ENCODE results near the gene CYS1. TPM values are rescaled to one million over a fixed set of nuclear protein-coding genes. Genes with fewer than 3 reads are reported as not detected.

Gene CYS1
- total RNA-seq, 1 donor from 2014 or later: 0.56 TPM

GRCh38 chr2:10061221-10061925, 18.8 kb downstream of the CYS1 start:
- Histone ChIP-seq H3K27me3 (no peaks in the 10 kb centered on the region), H3K36me3 (no peaks in the 10 kb centered on the region), H2AFZ (replicated peaks) (no peak overlapping the region), H3K27ac (no peak overlapping the region), H3F3A (ENCODE audit: low read depth) (peaks cover 33% of the 10 kb centered on the region), H3K9ac (no peak overlapping the region), H3K9me3 (ENCODE audit: low read depth) (no peaks in the 10 kb centered on the region), H3K4me2 (no peak overlapping the region), H3K79me2 (ENCODE audit: low read depth) (no peaks in the 10 kb centered on the region), H4K20me1 (ENCODE audit: low read depth) (peaks cover 8% of the 10 kb centered on the region), H3K4me1 (peaks cover 20% of the 10 kb centered on the region), H3K4me3 (no peak overlapping the region)
- TF ChIP-seq CTCF (IDR thresholded peaks at IDR 0.05) (no peak), EZH2phosphoT487 (IDR thresholded peaks at IDR 0.05) (no peak), EZH2 (IDR thresholded peaks at IDR 0.05) (no peak)
- no peaks in the 10 kb centered on the region for H3K9me3 Mint-ChIP-seq
- peaks cover 11% of the 10 kb centered on the region for H3K27me3 Mint-ChIP-seq (ENCODE audit: insufficient read depth, low read depth)
- no peak overlapping the region for H3K27ac Mint-ChIP-seq
- peaks cover 27% of the 10 kb centered on the region for H3K4me1 Mint-ChIP-seq
- no peak for DNase-seq (ENCODE audit: low spot score)
- no peak overlapping the region for H3K4me3 Mint-ChIP-seq
- no peaks in the 10 kb centered on the region for H3K36me3 Mint-ChIP-seq

GRCh38 chr2:10059552-10060335, 20.5 kb downstream of the CYS1 start:
- Mint-ChIP-seq H3K27me3 (ENCODE audit: insufficient read depth, low read depth) (peaks cover 8% of the 10 kb centered on the region), H3K9me3 (no peaks in the 10 kb centered on the region), H3K36me3 (peaks cover 5% of the 10 kb centered on the region), H3K4me1 (peaks cover 24% of the 10 kb centered on the region), H3K27ac (no peak overlapping the region), H3K4me3 (no peak overlapping the region)
- H3K9me3 ChIP-seq (ENCODE audit: low read depth): no peaks in the 10 kb centered on the region
- peaks cover 14% of the 10 kb centered on the region for H3K4me1 ChIP-seq
- H3K27ac ChIP-seq: no peak overlapping the region
- H3K36me3 ChIP-seq: no peaks in the 10 kb centered on the region
- no peaks in the 10 kb centered on the region for H3K79me2 ChIP-seq (ENCODE audit: low read depth)
- H3K27me3 ChIP-seq: no peaks in the 10 kb centered on the region
- H3K9ac ChIP-seq: no peak overlapping the region
- TF ChIP-seq EZH2 (IDR thresholded peaks at IDR 0.05): no peak
- no peak for TF ChIP-seq CTCF (IDR thresholded peaks at IDR 0.05)
- TF ChIP-seq EZH2phosphoT487 (IDR thresholded peaks at IDR 0.05): no peak
- H3F3A ChIP-seq (ENCODE audit: low read depth): peaks cover 26% of the 10 kb centered on the region
- no peak for DNase-seq (ENCODE audit: low spot score)
- no peak overlapping the region for H3K4me2 ChIP-seq
- no peak overlapping the region for H2AFZ ChIP-seq (replicated peaks)
- H3K4me3 ChIP-seq: no peak overlapping the region
- H4K20me1 ChIP-seq (ENCODE audit: low read depth): no peaks in the 10 kb centered on the region

- no peaks in the 10 kb centered on the region for H3K9me3 Mint-ChIP-seq
- Histone ChIP-seq H3K4me1 (peaks cover 14% of the 10 kb centered on the region), H3K27ac (no peak overlapping the region), H3K4me3 (no peak overlapping the region), H3K9ac (no peak overlapping the region), H3K9me3 (ENCODE audit: low read depth) (no peaks in the 10 kb centered on the region), H4K20me1 (ENCODE audit: low read depth) (no peaks in the 10 kb centered on the region), H3K27me3 (no peaks in the 10 kb centered on the region), H3K79me2 (ENCODE audit: low read depth) (no peaks in the 10 kb centered on the region), H3F3A (ENCODE audit: low read depth) (peaks cover 22% of the 10 kb centered on the region), H3K4me2 (no peak overlapping the region), H3K36me3 (no peaks in the 10 kb centered on the region), H2AFZ (replicated peaks) (no peak overlapping the region)
- H3K4me1 Mint-ChIP-seq: peaks cover 28% of the 10 kb centered on the region
- H3K27ac Mint-ChIP-seq: no peak overlapping the region
- peaks cover 12% of the 10 kb centered on the region for H3K27me3 Mint-ChIP-seq (ENCODE audit: insufficient read depth, low read depth)
- H3K36me3 Mint-ChIP-seq: peaks cover 11% of the 10 kb centered on the region
- TF ChIP-seq EZH2 (IDR thresholded peaks at IDR 0.05) (no peak), EZH2phosphoT487 (IDR thresholded peaks at IDR 0.05) (no peak), CTCF (IDR thresholded peaks at IDR 0.05) (no peak)
- no peak overlapping the region for H3K4me3 Mint-ChIP-seq
- no peak for DNase-seq (ENCODE audit: low spot score)
Observed at GRCh38 chr2:10059016-10059351, 21.2 kb downstream of the CYS1 start.
